Thoracic aorta (tissue), 2 donors: Measurements from ENCODE around the gene ACVR2B. TPM values are rescaled to one million over a fixed set of nuclear protein-coding genes. Genes with fewer than 3 reads are reported as not detected.

Experiments used
- ATAC-seq: fragments of 150-250 bp; one replicate; pipeline ENCODE4 v1.8.0; 2017; ENCODE audit warnings: low read depth; ENCODE audit not compliant: insufficient number of reproducible peaks, low FRiP score
- DNase-seq: peaks from one replicate; pipeline ENCODE4 v3.0.0-alpha.2; 2020; ENCODE audit warnings: low spot score
- H3K27ac ChIP-seq, 2 donors: fragments of 200-600 bp; sonication (generic); 1 replicate in 1 of 2; 2 replicates in 1 of 2; pipeline ENCODE4 v1.5.1; 2016; ENCODE audit warnings: mild to moderate bottlenecking in 2 of 2, moderate library complexity in 2 of 2
- H3K27me3 ChIP-seq: fragments of 200-600 bp; sonication (generic); replicated peaks from 2 replicates; pipeline ENCODE4 v1.6.0; 2016; ENCODE audit warnings: mild to moderate bottlenecking; ENCODE audit not compliant: insufficient read depth
- H3K36me3 ChIP-seq: fragments of 200-600 bp; sonication (generic); one replicate; pipeline ENCODE4 v1.5.1; 2016
- H3K4me1 ChIP-seq, 2 donors: fragments of 200-600 bp; sonication (generic); 1 replicate in 1 of 2; 2 replicates in 1 of 2; pipeline versions ENCODE4 v1.5.1 to v1.6.0; 2016; ENCODE audit warnings: low read depth in 2 of 2, mild to moderate bottlenecking in 1 of 2; ENCODE audit not compliant: control insufficient read depth in 1 of 2
- H3K4me3 ChIP-seq: fragments of 200-600 bp; sonication (generic); 2 replicates; pipeline ENCODE4 v1.5.1; 2016; ENCODE audit warnings: mild to moderate bottlenecking
- H3K9me3 ChIP-seq: fragments of 200-600 bp; sonication (generic); 2 replicates; pipeline ENCODE4 v1.5.1; 2016
- CTCF ChIP-seq: fragments of 200-600 bp; sonication (generic); IDR thresholded peaks from one replicate; pipeline ENCODE4 v1.5.1; 2019; ENCODE audit warnings: antibody characterized with exemption
- total RNA-seq, 2 donors: library from RNA; depleted of rRNA; stranded (reverse); fragments of >200 nt; gene quantifications; one replicate each; pipeline versions ENCODE4 v1.1.0 to v1.2.3, GENCODE V29; 2016

ACVR2B gene
- total RNA-seq, 2 donors from 2014 or later = 3.7 to 4.0 TPM

GRCh38 chr3:38519651-38520050 is 66.0 kb downstream of the ACVR2B start:
- no peak for DNase-seq
- no peaks in the 10 kb centered on the region for H3K27me3 ChIP-seq
- H3K4me3 ChIP-seq = no peak overlapping the region
- H3K27ac ChIP-seq = no peak overlapping the region
- H3K36me3 ChIP-seq = peaks cover 11% of the 10 kb centered on the region
- no peak for ATAC-seq
- H3K9me3 ChIP-seq = no peaks in the 10 kb centered on the region
- TF ChIP-seq CTCF = no peak
- H3K4me1 ChIP-seq = no peaks in the 10 kb centered on the region

GRCh38 chr3:38521391-38521987 is 67.8 kb downstream of the ACVR2B start:
- no peaks in the 10 kb centered on the region for H3K27me3 ChIP-seq
- ATAC-seq = no peak
- no peak overlapping the region for H3K27ac ChIP-seq
- TF ChIP-seq CTCF = peak; percentile 89
- H3K4me1 ChIP-seq = no peaks in the 10 kb centered on the region
- H3K36me3 ChIP-seq = peaks cover 16% of the 10 kb centered on the region
- no peaks in the 10 kb centered on the region for H3K9me3 ChIP-seq
- DNase-seq = no peak
- H3K4me3 ChIP-seq = no peak overlapping the region

DNA sequence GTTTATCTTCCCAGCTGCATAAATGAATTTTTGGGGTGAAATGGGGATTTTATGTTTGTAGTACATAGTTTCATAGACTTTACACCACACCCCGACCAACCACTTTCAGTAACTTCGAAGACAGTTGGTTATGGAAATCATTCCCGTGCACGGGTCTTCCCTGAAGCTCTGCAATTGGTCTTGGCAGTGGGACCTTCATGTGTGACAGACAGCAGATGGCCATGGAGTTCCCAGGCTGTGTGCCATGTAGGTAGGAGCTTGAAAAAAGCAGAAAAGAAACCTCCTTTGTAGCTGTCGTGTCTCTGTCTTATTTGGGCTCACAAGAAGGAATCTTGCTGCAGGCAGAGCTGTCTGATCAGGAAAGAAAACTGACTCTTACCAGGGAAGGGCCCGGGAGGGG is 68.3 kb downstream of the ACVR2B start:
- H3K9me3 ChIP-seq = no peaks in the 10 kb centered on the region
- no peak for TF ChIP-seq CTCF
- no peak overlapping the region for H3K27ac ChIP-seq
- no peaks in the 10 kb centered on the region for H3K4me1 ChIP-seq
- H3K27me3 ChIP-seq = no peaks in the 10 kb centered on the region
- DNase-seq (no peak), ATAC-seq (no peak)
- H3K36me3 ChIP-seq = peaks cover 16% of the 10 kb centered on the region
- H3K4me3 ChIP-seq = no peak overlapping the region

DNA sequence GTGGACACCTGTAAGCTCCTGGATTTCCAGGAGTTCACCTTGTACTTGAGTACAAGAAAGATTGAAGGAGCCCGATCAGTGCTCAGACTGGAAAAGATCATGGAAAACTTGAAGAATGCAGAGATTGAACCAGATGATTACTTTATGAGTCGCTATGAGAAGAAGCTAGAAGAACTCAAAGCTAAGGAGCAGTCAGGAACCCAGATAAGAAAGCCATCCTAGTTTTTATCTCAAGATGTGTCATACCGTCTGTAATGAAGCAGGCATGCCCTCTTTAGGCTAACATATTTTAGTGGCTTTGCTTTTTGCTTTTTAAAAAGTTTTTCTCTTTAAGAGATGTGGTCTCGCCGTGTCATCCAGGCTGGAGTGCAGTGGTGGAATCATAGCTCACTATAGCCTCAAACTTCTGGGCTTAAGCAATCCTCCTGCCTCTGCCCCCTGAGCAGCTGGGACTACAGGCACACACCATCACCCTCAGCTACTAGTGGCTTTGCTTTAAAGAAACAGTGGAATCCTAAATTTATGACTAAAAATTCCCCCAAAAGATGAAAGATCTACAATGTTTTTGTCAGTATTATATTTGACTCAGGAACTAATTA is 70.5 kb downstream of the ACVR2B start:
- Histone ChIP-seq H3K9me3 (no peaks in the 10 kb centered on the region), H3K27ac (no peak overlapping the region), H3K4me3 (no peak overlapping the region), H3K36me3 (peaks cover 16% of the 10 kb centered on the region), H3K4me1 (no peaks in the 10 kb centered on the region), H3K27me3 (no peaks in the 10 kb centered on the region)
- no peak for TF ChIP-seq CTCF
- ATAC-seq = no peak
- no peak for DNase-seq

- H3K4me3 ChIP-seq = no peak overlapping the region
- no peaks in the 10 kb centered on the region for H3K27me3 ChIP-seq
- no peaks in the 10 kb centered on the region for H3K4me1 ChIP-seq
- peaks cover 19% of the 10 kb centered on the region for H3K36me3 ChIP-seq
- H3K9me3 ChIP-seq = no peaks in the 10 kb centered on the region
- no peak for TF ChIP-seq CTCF
- ATAC-seq (no peak), DNase-seq (no peak)
- H3K27ac ChIP-seq = no peak overlapping the region
Observed at GRCh38 chr3:38526792-38527191, 73.1 kb downstream of the ACVR2B start.
